ENCODE measurements around the gene PNMA6A.
"Not testable (repeated sequence)": the region's sequence is repeated elsewhere in the genome, so short reads cannot be mapped to it uniquely, and the experiment has no call there.

PNMA6A gene

GRCh38 chrX:153077437-153078135, 5.3 kb downstream of the PNMA6A start:
- not testable (repeated sequence) for DNase-seq

GRCh38 chrX:153083238-153083923, 11.1 kb downstream of the PNMA6A start:
- not testable (repeated sequence) for DNase-seq

- DNase-seq: no peak
Observed at GRCh38 chrX:153102418-153102817, 30.2 kb downstream of the PNMA6A start.

- not testable (repeated sequence) for DNase-seq
Observed at GRCh38 chrX:153104959-153105358, 32.7 kb downstream of the PNMA6A start.

GRCh38 chrX:153106092-153106801, 34.0 kb downstream of the PNMA6A start:
- not testable (repeated sequence) for DNase-seq

GRCh38 chrX:153110735-153111134, 38.5 kb downstream of the PNMA6A start:
- not testable (repeated sequence) for DNase-seq

GRCh38 chrX:153113851-153114250, 41.6 kb downstream of the PNMA6A start:
- DNase-seq: not testable (repeated sequence)

GRCh38 chrX:153117754-153118153, 45.5 kb downstream of the PNMA6A start:
- not testable (repeated sequence) for DNase-seq

GRCh38 chrX:153120230-153120629, 48.0 kb downstream of the PNMA6A start:
- DNase-seq: not testable (repeated sequence)

GRCh38 chrX:153123468-153123867, 51.2 kb downstream of the PNMA6A start:
- not testable (repeated sequence) for DNase-seq

Measured in SIG-M5 (cell line).